HepG2 (cell line): ENCODE measurements around the gene TMEM63B. TPM values are rescaled to one million over a fixed set of nuclear protein-coding genes. Genes with fewer than 3 reads are reported as not detected.

ENCODE experiments used
- ATAC-seq: fragments of 200-7000 bp; cut with Tn5 transposase; 3 replicates; pipeline ENCODE4 v1.9.1; 2020; ENCODE audit warnings: mild to moderate bottlenecking, moderate library complexity
- BruUV-seq: library from RNA; stranded (reverse); fragments of 400-500 nt; replicated peaks from 2 replicates; lab custom pipeline; 2021; lab: Mats Ljungman, UMichigan
- CTCF ChIA-PET: fragments of 300-600 bp; formaldehyde crosslinking; extraction: SDS; loops from one replicate; lab custom pipeline; 2021; ENCODE audit warnings: low total read pairs, inconsistent platforms, low intra/inter-chr PET ratio; lab: Yijun Ruan, JAX
- POLR2A ChIA-PET: fragments of 350-600 bp; sonication (Branson Sonifier 250); formaldehyde crosslinking; loops from one replicate; lab custom pipeline; 2020; ENCODE audit warnings: antibody characterized with exemption, inconsistent platforms; lab: Yijun Ruan, JAX
- DNase-seq: peaks from one replicate; pipeline ENCODE4 v3.0.0-alpha.2; 2015; ENCODE audit warnings: low spot score
- FAIRE-seq: peaks from 3 replicates; lab custom pipeline; 2011; peaks lifted over from hg19 to GRCh38; lab: Jason Lieb, UNC
- H2AFZ ChIP-seq: one replicate; pipeline ENCODE4 v1.6.1; 2011; ENCODE audit warnings: low read length, inconsistent platforms
- H3K27ac ChIP-seq: fragments of 300-600 bp; 3 replicates; pipeline ENCODE4 v1.8.0; 2011; ENCODE audit warnings: mixed run types, mild to moderate bottlenecking, mixed read lengths, low read length, inconsistent platforms; ENCODE audit not compliant: insufficient read depth; ENCODE audit errors: extremely low read length
- H3K27me3 ChIP-seq, 2 experiments: fragments of 200-600 bp in 1 of 2; 2 replicates in 1 of 2; 3 replicates in 1 of 2; pipeline versions ENCODE4 v1.6.0 to v1.8.0; 2011; ENCODE audit warnings: low read length in 2 of 2, mild to moderate bottlenecking in 2 of 2, moderate library complexity in 2 of 2, inconsistent platforms in 1 of 2; ENCODE audit not compliant: insufficient read depth in 2 of 2, control insufficient read depth in 1 of 2
- H3K36me3 ChIP-seq, 2 experiments: fragments of 200-600 bp in 1 of 2; replicated peaks in 1 of 2; 2 replicates in 1 of 2; 3 replicates in 1 of 2; pipeline versions ENCODE4 v1.5.1 to v1.8.0; 2011; ENCODE audit warnings: low read length in 2 of 2, inconsistent platforms in 1 of 2; ENCODE audit not compliant: insufficient read depth in 2 of 2, control insufficient read depth in 1 of 2
- H3K4me1 ChIP-seq: 2 replicates; pipeline ENCODE4 v1.5.1; 2012; ENCODE audit warnings: low read length, inconsistent platforms; ENCODE audit not compliant: insufficient read depth
- H3K4me2 ChIP-seq: 2 replicates; pipeline ENCODE4 v1.6.0; 2011; ENCODE audit warnings: low read depth, low read length, inconsistent platforms
- H3K4me3 ChIP-seq, 3 experiments: fragments of 200-600 bp in 1 of 3; sonication (generic), shearing (Covaris generic) in 1 of 3; replicated peaks in 1 of 3; 2 replicates each; pipeline ENCODE4 v1.5.1; 2011 to 2016; ENCODE audit warnings: low read length in 3 of 3, inconsistent platforms in 2 of 3, low read depth in 2 of 3, mild to moderate bottlenecking in 2 of 3, control low read depth in 1 of 3, mixed read lengths in 1 of 3; ENCODE audit not compliant: insufficient read depth in 1 of 3
- H3K79me2 ChIP-seq: one replicate; pipeline ENCODE4 v1.6.1; 2011; ENCODE audit warnings: low read length, inconsistent platforms; ENCODE audit not compliant: insufficient read depth
- H3K9ac ChIP-seq: 2 replicates; pipeline ENCODE4 v1.6.0; 2011; ENCODE audit warnings: mild to moderate bottlenecking, low read depth, low read length, inconsistent platforms; ENCODE audit not compliant: insufficient read depth
- H3K9me3 ChIP-seq: 2 replicates; pipeline ENCODE4 v1.5.1; 2012; ENCODE audit warnings: mild to moderate bottlenecking, low read length
- H4K20me1 ChIP-seq: 2 replicates; pipeline ENCODE4 v1.6.0; 2011; ENCODE audit warnings: inconsistent platforms, mild to moderate bottlenecking, low read length, moderate library complexity; ENCODE audit not compliant: insufficient read depth
- ATF4 ChIP-seq, 2 experiments: fragments of 450-650 bp in 1 of 2; sonication (generic) in 1 of 2; formaldehyde crosslinking; IDR thresholded peaks; 2 replicates each; pipeline versions ENCODE4 v1.5.0 to v1.8.0; 2020 to 2022; ENCODE audit warnings: mild to moderate bottlenecking in 1 of 2, missing genetic modification reagents in 1 of 2
- BHLHE40 ChIP-seq: IDR thresholded peaks from 2 replicates; pipeline ENCODE4 v1.6.1; 2011; ENCODE audit warnings: low read length, improper control_type of control experiment
- ELF3 ChIP-seq: IDR thresholded peaks from 2 replicates; pipeline ENCODE4 v1.6.1; 2016; ENCODE audit warnings: missing genetic modification reagents, missing compliant biosample characterization
- MTF2 ChIP-seq: sonication (generic); formaldehyde crosslinking; IDR thresholded peaks from 2 replicates; pipeline ENCODE4 v1.5.0; 2020; ENCODE audit warnings: missing genetic modification reagents, borderline replicate concordance
- NKX3-1 ChIP-seq: sonication (generic); formaldehyde crosslinking; IDR thresholded peaks from 2 replicates; pipeline ENCODE4 v1.5.0; 2020; ENCODE audit warnings: missing genetic modification reagents
- TFAP4 ChIP-seq: sonication (generic); IDR thresholded peaks from 2 replicates; pipeline ENCODE4 v1.6.1; 2016; ENCODE audit warnings: low read depth, borderline replicate concordance
- THAP11 ChIP-seq: IDR thresholded peaks from 2 replicates; pipeline ENCODE4 v1.6.1; 2016; ENCODE audit warnings: missing biosample characterization, missing genetic modification reagents
- ZBTB4 ChIP-seq: sonication (generic); formaldehyde crosslinking; IDR thresholded peaks from 2 replicates; pipeline ENCODE4 v1.4.0; 2020; ENCODE audit warnings: missing genetic modification reagents, mild to moderate bottlenecking, borderline replicate concordance
- ZNF10 ChIP-seq: sonication (generic); formaldehyde crosslinking; IDR thresholded peaks from 2 replicates; pipeline ENCODE4 v1.4.0; 2020; ENCODE audit warnings: mild to moderate bottlenecking, low read depth, missing genetic modification reagents, borderline replicate concordance
- ZNF225 ChIP-seq: sonication (generic); formaldehyde crosslinking; IDR thresholded peaks from 2 replicates; pipeline ENCODE4 v1.4.0; 2020; ENCODE audit warnings: mild to moderate bottlenecking, missing genetic modification reagents
- ZNF280D ChIP-seq: sonication (generic); formaldehyde crosslinking; IDR thresholded peaks from 2 replicates; pipeline ENCODE4 v1.5.1; 2020; ENCODE audit warnings: mild to moderate bottlenecking, missing genetic modification reagents
- ZNF513 ChIP-seq: sonication (generic); formaldehyde crosslinking; conservative IDR thresholded peaks from 2 replicates; pipeline ENCODE4 v1.5.0; 2020; ENCODE audit warnings: missing genetic modification reagents
- WGBS: methylation state at CpG from one replicate; pipeline ENCODE4 v1.1.6; 2017; ENCODE audit warnings: low lambda C conversion rate; 5-methylcytosine and 5-hydroxymethylcytosine counted together
- in situ Hi-C: cut with HindIII; loops from 2 replicates; pipeline ENCODE4 v1.10.0; 2017; ENCODE audit warnings: low pct_unique_long_range_greater_than_20kb; ENCODE audit not compliant: extremely low pct_ligation_motif_present
- intact Hi-C: fragments of 100-400 bp; cut with micrococcal nuclease; formaldehyde crosslinking; loops from one replicate; pipeline ENCODE4 v1.10.0; 2022; ENCODE audit not compliant: unreplicated experiment
- polyA plus RNA-seq, 8 experiments: library from polyadenylated mRNA; depleted of rRNA in 3 of 8; stranded (reverse) in 7 of 8; unstranded in 1 of 8; fragments of >200 nt; fragmentation: Illumina TruSeq in 4 of 8; extraction: Trizol in 4 of 8; gene quantifications; 2 replicates each; pipeline versions ENCODE4 v1.2.1 to v1.2.3, GENCODE V29; 2011 to 2016; ENCODE audit warnings: low read depth in 4 of 8, missing spikeins in 1 of 8, mixed read lengths in 1 of 8; ENCODE audit not compliant: insufficient read depth in 1 of 8
- total RNA-seq, 5 experiments: library from RNA; depleted of rRNA; stranded (reverse); fragments of >200 nt; fragmentation: Illumina TruSeq; extraction: Trizol; gene quantifications; 2 replicates each; pipeline ENCODE4 v1.2.3, GENCODE V29; 2016; ENCODE audit warnings: low read depth in 1 of 5

Gene TMEM63B
- total and polyA plus RNA-seq, 2 of the 13 experiments (the other 11 are each of a cell fraction or from before 2014, with no cell fraction given), result 27.4 to 75.8 TPM

GRCh38 chr6:44110005-44110676 is 17.2 kb upstream of the TMEM63B start (continued):
- TF ChIP-seq ZBTB4 (CRISPR knock-in tag) (peak; percentile 27; the same call in 1 of the 2 replicates), ELF3 (CRISPR knock-in tag) (no peak), ZNF225 (CRISPR knock-in tag) (no peak), BHLHE40 (no peak), MTF2 (CRISPR knock-in tag) (no peak), NKX3-1 (no peak), TFAP4 (no peak), ZNF10 (CRISPR knock-in tag) (0 out of 2 replicates have a peak, but pooled peaks have one; percentile 14)

GRCh38 chr6:44110966-44111365 is 16.4 kb upstream of the TMEM63B start:
- intact Hi-C loops, result loop anchor here (5.0 kb wide), 1 partner anchor 126 kb away; no protein-coding TSS in a partner anchor
- ATAC-seq, result no peak
- H2AFZ ChIP-seq, result no peak overlapping the region
- H3K4me1 ChIP-seq, result peaks cover 74% of the 10 kb centered on the region
- no peak overlapping the region for H3K4me2 ChIP-seq
- H4K20me1 ChIP-seq, result peaks cover 6% of the 10 kb centered on the region; the same call in 1 of the 2 replicates
- peaks cover 38% of the 10 kb centered on the region for H3K79me2 ChIP-seq
- WGBS, result 98% methylated on average over 3 of the region's 3 CpGs
- TSS peak; percentile 29 for BruUV-seq
- POLR2A ChIA-PET, result interaction anchor here (1.4 to 2.5 kb wide), 9 partner anchors 10 to 481 kb away, joined by 3 to 27 read pairs (median 16); partner anchors contain the start of genes GTPBP2, HSP90AB1, MRPL14 and SLC35B2
- CTCF ChIA-PET, result no interaction called here
- peaks cover 34 to 77% of the 10 kb centered on the region in 2 experiments for H3K36me3 ChIP-seq
- in situ Hi-C loops, result no loop called here
- H3K9me3 ChIP-seq, result no peaks in the 10 kb centered on the region
- H3K27ac ChIP-seq, result peak overlapping the region; percentile 63
- FAIRE-seq, result no peak
- H3K9ac ChIP-seq, result no peak overlapping the region
- no peaks in the 10 kb centered on the region for H3K27me3 ChIP-seq
- DNase-seq, result no peak
- H3K4me3 ChIP-seq, result no peak overlapping the region
- TF ChIP-seq ZNF513 (no peak), THAP11 (no peak), ATF4 (CRISPR knock-in tag; IDR thresholded peaks at IDR 0.05) (0 out of 4 replicates have a peak, but pooled peaks of 1 of the 2 experiments have one; percentile 20), ZNF280D (CRISPR knock-in tag) (no peak)
